HepG2 (cell line): ENCODE data around the gene HK2. TPM values are rescaled to one million over a fixed set of nuclear protein-coding genes. Genes with fewer than 3 reads are reported as not detected.

Experiments used
- ATAC-seq: fragments of 200-7000 bp; cut with Tn5 transposase; 3 replicates; pipeline ENCODE4 v1.9.1; 2020; ENCODE audit warnings: mild to moderate bottlenecking, moderate library complexity
- BruUV-seq: library from RNA; stranded (reverse); fragments of 400-500 nt; replicated peaks from 2 replicates; lab custom pipeline; 2021; lab: Mats Ljungman, UMichigan
- CTCF ChIA-PET: fragments of 300-600 bp; formaldehyde crosslinking; extraction: SDS; loops from one replicate; lab custom pipeline; 2021; ENCODE audit warnings: low total read pairs, inconsistent platforms, low intra/inter-chr PET ratio; lab: Yijun Ruan, JAX
- POLR2A ChIA-PET: fragments of 350-600 bp; sonication (Branson Sonifier 250); formaldehyde crosslinking; loops from one replicate; lab custom pipeline; 2020; ENCODE audit warnings: antibody characterized with exemption, inconsistent platforms; lab: Yijun Ruan, JAX
- DNase-seq: peaks from one replicate; pipeline ENCODE4 v3.0.0-alpha.2; 2015; ENCODE audit warnings: low spot score
- FAIRE-seq: peaks from 3 replicates; lab custom pipeline; 2011; peaks lifted over from hg19 to GRCh38; lab: Jason Lieb, UNC
- H2AFZ ChIP-seq: one replicate; pipeline ENCODE4 v1.6.1; 2011; ENCODE audit warnings: low read length, inconsistent platforms
- H3K27ac ChIP-seq: fragments of 300-600 bp; 3 replicates; pipeline ENCODE4 v1.8.0; 2011; ENCODE audit warnings: mixed run types, mild to moderate bottlenecking, mixed read lengths, low read length, inconsistent platforms; ENCODE audit not compliant: insufficient read depth; ENCODE audit errors: extremely low read length
- H3K27me3 ChIP-seq, 2 experiments: fragments of 200-600 bp in 1 of 2; 2 replicates in 1 of 2; 3 replicates in 1 of 2; pipeline versions ENCODE4 v1.6.0 to v1.8.0; 2011; ENCODE audit warnings: low read length in 2 of 2, mild to moderate bottlenecking in 2 of 2, moderate library complexity in 2 of 2, inconsistent platforms in 1 of 2; ENCODE audit not compliant: insufficient read depth in 2 of 2, control insufficient read depth in 1 of 2
- H3K36me3 ChIP-seq, 2 experiments: fragments of 200-600 bp in 1 of 2; replicated peaks in 1 of 2; 2 replicates in 1 of 2; 3 replicates in 1 of 2; pipeline versions ENCODE4 v1.5.1 to v1.8.0; 2011; ENCODE audit warnings: low read length in 2 of 2, inconsistent platforms in 1 of 2; ENCODE audit not compliant: insufficient read depth in 2 of 2, control insufficient read depth in 1 of 2
- H3K4me1 ChIP-seq: 2 replicates; pipeline ENCODE4 v1.5.1; 2012; ENCODE audit warnings: low read length, inconsistent platforms; ENCODE audit not compliant: insufficient read depth
- H3K4me2 ChIP-seq: 2 replicates; pipeline ENCODE4 v1.6.0; 2011; ENCODE audit warnings: low read depth, low read length, inconsistent platforms
- H3K4me3 ChIP-seq, 3 experiments: fragments of 200-600 bp in 1 of 3; sonication (generic), shearing (Covaris generic) in 1 of 3; replicated peaks in 1 of 3; 2 replicates each; pipeline ENCODE4 v1.5.1; 2011 to 2016; ENCODE audit warnings: low read length in 3 of 3, inconsistent platforms in 2 of 3, low read depth in 2 of 3, mild to moderate bottlenecking in 2 of 3, control low read depth in 1 of 3, mixed read lengths in 1 of 3; ENCODE audit not compliant: insufficient read depth in 1 of 3
- H3K79me2 ChIP-seq: one replicate; pipeline ENCODE4 v1.6.1; 2011; ENCODE audit warnings: low read length, inconsistent platforms; ENCODE audit not compliant: insufficient read depth
- H3K9ac ChIP-seq: 2 replicates; pipeline ENCODE4 v1.6.0; 2011; ENCODE audit warnings: mild to moderate bottlenecking, low read depth, low read length, inconsistent platforms; ENCODE audit not compliant: insufficient read depth
- H3K9me3 ChIP-seq: 2 replicates; pipeline ENCODE4 v1.5.1; 2012; ENCODE audit warnings: mild to moderate bottlenecking, low read length
- H4K20me1 ChIP-seq: 2 replicates; pipeline ENCODE4 v1.6.0; 2011; ENCODE audit warnings: inconsistent platforms, mild to moderate bottlenecking, low read length, moderate library complexity; ENCODE audit not compliant: insufficient read depth
- ADNP ChIP-seq: sonication (generic); formaldehyde crosslinking; IDR thresholded peaks from 2 replicates; pipeline ENCODE4 v1.4.0; 2020; ENCODE audit warnings: missing genetic modification reagents
- ETV5 ChIP-seq: IDR thresholded peaks from 2 replicates; pipeline ENCODE4 v1.6.1; 2018; ENCODE audit warnings: missing biosample characterization, missing genetic modification reagents, inconsistent platforms, borderline replicate concordance
- FOSL2 ChIP-seq: sonication (generic); formaldehyde crosslinking; IDR thresholded peaks from 2 replicates; pipeline ENCODE4 v1.4.0; 2020; ENCODE audit warnings: missing genetic modification reagents
- GATAD1 ChIP-seq: IDR thresholded peaks from 2 replicates; pipeline ENCODE4 v1.6.1; 2016; ENCODE audit warnings: missing genetic modification reagents, missing compliant biosample characterization
- HMG20A ChIP-seq: IDR thresholded peaks from 2 replicates; pipeline ENCODE4 v1.6.1; 2016; ENCODE audit warnings: borderline replicate concordance
- JUN ChIP-seq: sonication (generic); formaldehyde crosslinking; IDR thresholded peaks from 2 replicates; pipeline ENCODE4 v1.4.0; 2020; ENCODE audit warnings: mild to moderate bottlenecking, missing genetic modification reagents
- JUND ChIP-seq: sonication (generic); formaldehyde crosslinking; IDR thresholded peaks from 2 replicates; pipeline ENCODE4 v1.8.0; 2022; ENCODE audit warnings: mild to moderate bottlenecking, missing genetic modification reagents
- MIER2 ChIP-seq: IDR thresholded peaks from 2 replicates; pipeline ENCODE4 v1.6.1; 2016; ENCODE audit warnings: missing biosample characterization, missing genetic modification reagents
- MTF2 ChIP-seq: sonication (generic); formaldehyde crosslinking; IDR thresholded peaks from 2 replicates; pipeline ENCODE4 v1.5.0; 2020; ENCODE audit warnings: missing genetic modification reagents, borderline replicate concordance
- MXI1 ChIP-seq: IDR thresholded peaks from 3 replicates; pipeline ENCODE4 v1.6.1; 2012; ENCODE audit warnings: low read depth, low read length, inconsistent platforms, borderline replicate concordance
- RBFOX2 ChIP-seq: fragments of 200-400 bp; formaldehyde crosslinking; IDR thresholded peaks from 2 replicates; pipeline ENCODE4 v1.6.1; 2017; ENCODE audit warnings: low read depth, mild to moderate bottlenecking, low read length
- RXRB ChIP-seq: IDR thresholded peaks from 2 replicates; pipeline ENCODE4 v1.6.1; 2016; ENCODE audit warnings: borderline replicate concordance, missing genetic modification reagents, missing compliant biosample characterization
- SAP130 ChIP-seq: IDR thresholded peaks from 2 replicates; pipeline ENCODE4 v1.6.1; 2016; ENCODE audit warnings: low read depth
- TEAD2 ChIP-seq: sonication (generic); formaldehyde crosslinking; IDR thresholded peaks from 2 replicates; pipeline ENCODE4 v1.9.0; 2021; ENCODE audit warnings: missing genetic modification reagents
- ZNF263 ChIP-seq: sonication (generic); formaldehyde crosslinking; IDR thresholded peaks from 2 replicates; pipeline ENCODE4 v1.4.0; 2020; ENCODE audit warnings: missing genetic modification reagents
- ZNF335 ChIP-seq: sonication (generic); formaldehyde crosslinking; IDR thresholded peaks from 2 replicates; pipeline ENCODE4 v1.4.0; 2020; ENCODE audit warnings: missing genetic modification reagents
- WGBS: methylation state at CpG from one replicate; pipeline ENCODE4 v1.1.6; 2017; ENCODE audit warnings: low lambda C conversion rate; 5-methylcytosine and 5-hydroxymethylcytosine counted together
- in situ Hi-C: cut with HindIII; loops from 2 replicates; pipeline ENCODE4 v1.10.0; 2017; ENCODE audit warnings: low pct_unique_long_range_greater_than_20kb; ENCODE audit not compliant: extremely low pct_ligation_motif_present
- intact Hi-C: fragments of 100-400 bp; cut with micrococcal nuclease; formaldehyde crosslinking; loops from one replicate; pipeline ENCODE4 v1.10.0; 2022; ENCODE audit not compliant: unreplicated experiment
- polyA plus RNA-seq, 8 experiments: library from polyadenylated mRNA; depleted of rRNA in 3 of 8; stranded (reverse) in 7 of 8; unstranded in 1 of 8; fragments of >200 nt; fragmentation: Illumina TruSeq in 4 of 8; extraction: Trizol in 4 of 8; gene quantifications; 2 replicates each; pipeline versions ENCODE4 v1.2.1 to v1.2.3, GENCODE V29; 2011 to 2016; ENCODE audit warnings: low read depth in 4 of 8, missing spikeins in 1 of 8, mixed read lengths in 1 of 8; ENCODE audit not compliant: insufficient read depth in 1 of 8
- total RNA-seq, 5 experiments: library from RNA; depleted of rRNA; stranded (reverse); fragments of >200 nt; fragmentation: Illumina TruSeq; extraction: Trizol; gene quantifications; 2 replicates each; pipeline ENCODE4 v1.2.3, GENCODE V29; 2016; ENCODE audit warnings: low read depth in 1 of 5
- TF ChIP-seq, protein P1 (sequence below): IDR thresholded peaks from 2 replicates; pipeline ENCODE4 v1.6.1; 2016
- TF ChIP-seq, protein P2 (sequence below): IDR thresholded peaks from 2 replicates; pipeline ENCODE4 v1.6.1; 2016; ENCODE audit warnings: low read depth
- TF ChIP-seq, protein P3 (sequence below): sonication (generic); formaldehyde crosslinking; IDR thresholded peaks from 2 replicates; pipeline ENCODE4 v1.5.1; 2020; ENCODE audit warnings: mild to moderate bottlenecking, missing genetic modification reagents, moderate library complexity

The HK2 gene
- total and polyA plus RNA-seq, 2 of the 13 experiments (the other 11 are each of a cell fraction or from before 2014, with no cell fraction given), result 13.2 to 101 TPM

DNA sequence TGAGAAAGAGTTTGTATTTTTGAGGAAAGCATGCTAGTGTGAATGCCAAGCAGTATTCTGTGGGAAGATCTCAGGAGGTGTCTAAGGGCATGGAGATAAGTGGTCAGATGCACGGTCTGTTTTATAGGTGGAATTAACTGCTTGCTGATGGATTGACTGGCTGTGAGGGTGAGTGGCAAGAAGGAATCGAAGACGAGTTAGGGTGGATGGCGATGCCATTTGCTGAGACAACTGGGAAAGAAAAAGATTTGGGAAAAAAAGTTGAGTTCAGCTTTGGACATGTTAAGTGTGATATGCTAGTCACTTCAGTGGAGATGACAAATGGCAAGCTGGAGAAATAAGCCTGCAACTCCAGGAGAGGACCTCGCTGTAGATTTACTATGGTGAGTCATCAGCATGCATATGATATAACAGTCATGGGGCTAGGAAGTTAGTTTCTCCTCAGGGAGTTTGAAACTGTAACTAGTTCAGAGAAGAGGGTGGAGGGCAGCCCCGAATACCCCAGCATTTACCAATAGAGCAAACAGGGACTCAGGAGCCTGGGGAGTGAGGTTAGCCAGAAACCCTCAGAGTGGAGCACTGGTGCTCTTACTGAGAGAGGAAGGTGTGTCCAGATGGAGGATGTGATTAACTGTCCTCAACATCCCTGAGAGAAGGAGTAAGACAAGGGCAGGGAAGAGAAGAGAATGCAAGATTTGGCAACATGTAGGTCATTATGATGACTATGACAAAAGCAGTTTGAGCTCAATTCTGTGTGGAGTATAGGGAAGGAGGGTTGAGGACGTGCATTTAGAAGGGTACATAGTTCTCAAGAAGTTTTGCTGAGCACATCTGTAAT lies 2.0 kb upstream of the HK2 start:
- in situ Hi-C loops, result no loop called here
- DNase-seq, result peak; percentile 62
- no peak for FAIRE-seq
- Histone ChIP-seq H3K4me1 (peaks cover 44% of the 10 kb centered on the region), H3K79me2 (peaks cover 33% of the 10 kb centered on the region), H3K4me2 (peak overlapping the region; percentile 4; the same call in 1 of the 2 replicates), H3K36me3 (peaks cover 0 to 2% of the 10 kb centered on the region in 2 experiments; a peak in 2 of 5 replicates), H4K20me1 (peaks cover 13% of the 10 kb centered on the region), H2AFZ (no peak overlapping the region), H3K27me3 (peaks cover 0 to 7% of the 10 kb centered on the region in 2 experiments; a peak in 2 of 5 replicates), H3K4me3 (no peak overlapping the region), H3K9ac (no peak overlapping the region), H3K9me3 (no peaks in the 10 kb centered on the region), H3K27ac (no peak overlapping the region)
- no TSS peak for BruUV-seq
- ChIA-PET POLR2A (interaction anchor here (1.5 to 5.0 kb wide), 2 partner anchors 15 kb away, joined by 3 to 30 read pairs; no protein-coding TSS in a partner anchor), CTCF (interaction anchor here (0.7 kb wide), 1 partner anchor 44 kb away, joined by 3 read pairs; no protein-coding TSS in a partner anchor)
- WGBS, result 49% methylated on average over 7 of the region's 7 CpGs
- intact Hi-C loops, result no loop called here
- ATAC-seq, result no peak
- 0 out of 2 replicates have a peak, but pooled peaks have one; percentile 32 for TF ChIP-seq ZNF335
- TF ChIP-seq GATAD1 (CRISPR knock-in tag), result 0 out of 2 replicates have a peak, but pooled peaks have one; percentile 18
- TF ChIP-seq FOSL2 (CRISPR knock-in tag), result peak; percentile 93
- TF ChIP-seq TEAD2, result no peak
- TF ChIP-seq ZNF263 (CRISPR knock-in tag), result peak; percentile 54; the same call in 1 of the 2 replicates
- TF ChIP-seq RXRB, result peak; percentile 16; the same call in 1 of the 2 replicates
- peak; percentile 12; the same call in 1 of the 2 replicates for TF ChIP-seq ETV5
- peak; percentile 68; the same call in 1 of the 2 replicates for TF ChIP-seq JUND
- TF ChIP-seq, protein P1, sequence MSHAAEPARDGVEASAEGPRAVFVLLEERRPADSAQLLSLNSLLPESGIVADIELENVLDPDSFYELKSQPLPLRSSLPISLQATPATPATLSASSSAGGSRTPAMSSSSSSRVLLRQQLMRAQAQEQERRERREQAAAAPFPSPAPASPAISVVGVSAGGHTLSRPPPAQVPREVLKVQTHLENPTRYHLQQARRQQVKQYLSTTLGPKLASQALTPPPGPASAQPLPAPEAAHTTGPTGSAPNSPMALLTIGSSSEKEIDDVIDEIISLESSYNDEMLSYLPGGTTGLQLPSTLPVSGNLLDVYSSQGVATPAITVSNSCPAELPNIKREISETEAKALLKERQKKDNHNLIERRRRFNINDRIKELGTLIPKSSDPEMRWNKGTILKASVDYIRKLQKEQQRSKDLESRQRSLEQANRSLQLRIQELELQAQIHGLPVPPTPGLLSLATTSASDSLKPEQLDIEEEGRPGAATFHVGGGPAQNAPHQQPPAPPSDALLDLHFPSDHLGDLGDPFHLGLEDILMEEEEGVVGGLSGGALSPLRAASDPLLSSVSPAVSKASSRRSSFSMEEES, result peak; percentile 86
- no peak for TF ChIP-seq MIER2 (CRISPR knock-in tag)
- TF ChIP-seq, protein P2, sequence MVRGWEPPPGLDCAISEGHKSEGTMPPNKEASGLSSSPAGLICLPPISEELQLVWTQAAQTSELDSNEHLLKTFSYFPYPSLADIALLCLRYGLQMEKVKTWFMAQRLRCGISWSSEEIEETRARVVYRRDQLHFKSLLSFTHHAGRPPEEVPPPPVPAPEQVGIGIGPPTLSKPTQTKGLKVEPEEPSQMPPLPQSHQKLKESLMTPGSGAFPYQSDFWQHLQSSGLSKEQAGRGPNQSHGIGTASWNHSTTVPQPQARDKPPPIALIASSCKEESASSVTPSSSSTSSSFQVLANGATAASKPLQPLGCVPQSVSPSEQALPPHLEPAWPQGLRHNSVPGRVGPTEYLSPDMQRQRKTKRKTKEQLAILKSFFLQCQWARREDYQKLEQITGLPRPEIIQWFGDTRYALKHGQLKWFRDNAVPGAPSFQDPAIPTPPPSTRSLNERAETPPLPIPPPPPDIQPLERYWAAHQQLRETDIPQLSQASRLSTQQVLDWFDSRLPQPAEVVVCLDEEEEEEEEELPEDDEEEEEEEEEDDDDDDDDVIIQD, result peak; percentile 71; the same call in 1 of the 2 replicates
- TF ChIP-seq HMG20A (CRISPR knock-in tag), result peak; percentile 31; the same call in 1 of the 2 replicates
- TF ChIP-seq SAP130 (CRISPR knock-in tag), result peak; percentile 73
- TF ChIP-seq JUN (CRISPR knock-in tag), result peak; percentile 50; the same call in 1 of the 2 replicates
- TF ChIP-seq RBFOX2, result no peak
- peak; percentile 33; the same call in 1 of the 3 replicates for TF ChIP-seq MXI1
- TF ChIP-seq, protein P3, sequence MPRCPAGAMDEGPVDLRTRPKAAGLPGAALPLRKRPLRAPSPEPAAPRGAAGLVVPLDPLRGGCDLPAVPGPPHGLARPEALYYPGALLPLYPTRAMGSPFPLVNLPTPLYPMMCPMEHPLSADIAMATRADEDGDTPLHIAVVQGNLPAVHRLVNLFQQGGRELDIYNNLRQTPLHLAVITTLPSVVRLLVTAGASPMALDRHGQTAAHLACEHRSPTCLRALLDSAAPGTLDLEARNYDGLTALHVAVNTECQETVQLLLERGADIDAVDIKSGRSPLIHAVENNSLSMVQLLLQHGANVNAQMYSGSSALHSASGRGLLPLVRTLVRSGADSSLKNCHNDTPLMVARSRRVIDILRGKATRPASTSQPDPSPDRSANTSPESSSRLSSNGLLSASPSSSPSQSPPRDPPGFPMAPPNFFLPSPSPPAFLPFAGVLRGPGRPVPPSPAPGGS (CRISPR knock-in tag), result 0 out of 2 replicates have a peak, but pooled peaks have one; percentile 68
- no peak for TF ChIP-seq MTF2 (CRISPR knock-in tag)
- no peak for TF ChIP-seq ADNP (CRISPR knock-in tag)
